Measurements from ENCODE around the gene SCFD1. TPM values are rescaled to one million over a fixed set of nuclear protein-coding genes. Genes with fewer than 3 reads are reported as not detected.
A peak's percentile ranks its signal among the peaks of the same experiment; 100 is the strongest.
"Not testable (repeated sequence)": the region's sequence is repeated elsewhere in the genome, so short reads cannot be mapped to it uniquely, and the experiment has no call there.

The SCFD1 gene
- total RNA-seq: 82.4 to 99.2 TPM (median 98.2 TPM) in 3 replicates
- long read RNA-seq, transcript SCFD1-207 (24 exons, 2,058 nt): minor isoform, 16 of 102 reads
- long read RNA-seq, transcript SCFD1-203 (25 exons, 2,359 nt): major isoform, 68 of 102 reads
- long read RNA-seq, partial matches to known transcripts: 3 of 102 reads
- long read RNA-seq, other reads (novel, unspliced or antisense): 15 of 102 reads

- peak within 1 kb of the TSS; percentile 92 for H3K4me3 Mint-ChIP-seq (ENCODE audit: unreplicated experiment)
- H3K36me3 Mint-ChIP-seq (ENCODE audit: low read depth): peaks cover 6% of the 10 kb centered on the region
- peak; percentile 97 for DNase-seq (ENCODE audit: low spot score)
- H3K27ac Mint-ChIP-seq (ENCODE audit: unreplicated experiment): peak within 1 kb of the TSS; percentile 98
- no peaks in the 10 kb centered on the region for H3K9me3 Mint-ChIP-seq (ENCODE audit: low read depth)
- H3K27me3 Mint-ChIP-seq (ENCODE audit: low read depth): no peaks in the 10 kb centered on the region
- H3K4me1 Mint-ChIP-seq (ENCODE audit: low read depth): peaks cover 46% of the 10 kb centered on the region
- no peak for TF ChIP-seq CTCF (IDR thresholded peaks at IDR 0.05)
Observed at GRCh38 chr14:30621940-30622830, at the start of gene SCFD1. Gene SCFD1 (plus strand): TSS chr14:30622319. CDS start chr14:30622339, 20 bp downstream.

- no peak for TF ChIP-seq CTCF (IDR thresholded peaks at IDR 0.05)
- Mint-ChIP-seq H3K4me3 (ENCODE audit: unreplicated experiment) (no peak overlapping the region), H3K36me3 (ENCODE audit: low read depth) (no peaks in the 10 kb centered on the region), H3K9me3 (ENCODE audit: low read depth) (no peaks in the 10 kb centered on the region), H3K4me1 (ENCODE audit: low read depth) (peaks cover 48% of the 10 kb centered on the region), H3K27ac (ENCODE audit: unreplicated experiment) (no peak overlapping the region), H3K27me3 (ENCODE audit: low read depth) (no peaks in the 10 kb centered on the region)
- no peak for DNase-seq (ENCODE audit: low spot score)
Observed at GRCh38 chr14:30572771-30573170, 49.3 kb upstream of the SCFD1 start.

GRCh38 chr14:30573226-30573814 lies 48.8 kb upstream of the SCFD1 start:
- no peaks in the 10 kb centered on the region for H3K27me3 Mint-ChIP-seq (ENCODE audit: low read depth)
- H3K9me3 Mint-ChIP-seq (ENCODE audit: low read depth): no peaks in the 10 kb centered on the region
- no peak for DNase-seq (ENCODE audit: low spot score)
- no peak overlapping the region for H3K4me3 Mint-ChIP-seq (ENCODE audit: unreplicated experiment)
- H3K36me3 Mint-ChIP-seq (ENCODE audit: low read depth): no peaks in the 10 kb centered on the region
- no peak for TF ChIP-seq CTCF (IDR thresholded peaks at IDR 0.05)
- H3K4me1 Mint-ChIP-seq (ENCODE audit: low read depth): peaks cover 53% of the 10 kb centered on the region
- H3K27ac Mint-ChIP-seq (ENCODE audit: unreplicated experiment): no peak overlapping the region

- no peak for TF ChIP-seq CTCF (IDR thresholded peaks at IDR 0.05)
- Mint-ChIP-seq H3K4me3 (ENCODE audit: unreplicated experiment) (no peak overlapping the region), H3K9me3 (ENCODE audit: low read depth) (no peaks in the 10 kb centered on the region), H3K4me1 (ENCODE audit: low read depth) (peaks cover 54% of the 10 kb centered on the region), H3K36me3 (ENCODE audit: low read depth) (no peaks in the 10 kb centered on the region), H3K27ac (ENCODE audit: unreplicated experiment) (no peak overlapping the region), H3K27me3 (ENCODE audit: low read depth) (no peaks in the 10 kb centered on the region)
- no peak for DNase-seq (ENCODE audit: low spot score)
Observed at GRCh38 chr14:30573966-30574365, 48.2 kb upstream of the SCFD1 start.

GRCh38 chr14:30574777-30575176 lies 47.3 kb upstream of the SCFD1 start:
- not testable (repeated sequence) for DNase-seq (ENCODE audit: low spot score); H3K4me3 Mint-ChIP-seq (ENCODE audit: unreplicated experiment); H3K27me3 Mint-ChIP-seq (ENCODE audit: low read depth); H3K9me3 Mint-ChIP-seq (ENCODE audit: low read depth); H3K27ac Mint-ChIP-seq (ENCODE audit: unreplicated experiment); H3K36me3 Mint-ChIP-seq (ENCODE audit: low read depth)
- peaks cover 46% of the 10 kb centered on the region for H3K4me1 Mint-ChIP-seq (ENCODE audit: low read depth)

- H3K9me3 Mint-ChIP-seq (ENCODE audit: low read depth); H3K36me3 Mint-ChIP-seq (ENCODE audit: low read depth); DNase-seq (ENCODE audit: low spot score); H3K27ac Mint-ChIP-seq (ENCODE audit: unreplicated experiment); H3K4me3 Mint-ChIP-seq (ENCODE audit: unreplicated experiment); H3K27me3 Mint-ChIP-seq (ENCODE audit: low read depth): not testable (repeated sequence)
- H3K4me1 Mint-ChIP-seq (ENCODE audit: low read depth): peaks cover 35% of the 10 kb centered on the region
Observed at GRCh38 chr14:30576333-30576732, 45.8 kb upstream of the SCFD1 start.

Data from chondrocyte (in vitro differentiated cells).